ENCODE results near the gene BICDL1. TPM values are rescaled to one million over a fixed set of nuclear protein-coding genes. Genes with fewer than 3 reads are reported as not detected.

The BICDL1 gene
- total RNA-seq, 1 experiment from 2014 or later, result 20.7 TPM

- no peaks in the 10 kb centered on the region for H3K36me3 Mint-ChIP-seq (ENCODE audit: insufficient read depth, unreplicated experiment)
- no TSS peak for BruUV-seq (replicated peaks)
- no peak overlapping the region for H3K27ac Mint-ChIP-seq (ENCODE audit: low read depth, unreplicated experiment)
- DNase-seq (ENCODE audit: unreplicated experiment), result no peak
- H3K9me3 Mint-ChIP-seq (ENCODE audit: unreplicated experiment), result no peaks in the 10 kb centered on the region
- CTCF ChIA-PET, result interaction anchor here (1.0 to 1.1 kb wide), 2 partner anchors 18 to 29 kb away, joined by 3 read pairs; no protein-coding TSS in a partner anchor
- TF ChIP-seq CTCF (IDR thresholded peaks at IDR 0.05; ENCODE audit: unreplicated experiment), result no peak
- intact Hi-C loops (cut with micrococcal nuclease), result no loop called here
- H3K27me3 Mint-ChIP-seq (ENCODE audit: insufficient read depth, unreplicated experiment), result no peaks in the 10 kb centered on the region
- POLR2A ChIA-PET, result no interaction called here
- no peaks in the 10 kb centered on the region for H3K4me1 Mint-ChIP-seq (ENCODE audit: insufficient read depth, unreplicated experiment)
- no peak overlapping the region for H3K4me3 Mint-ChIP-seq (ENCODE audit: unreplicated experiment)
Measured at GRCh38 chr12:119957135-119957534, 31.9 kb upstream of the BICDL1 start.

GRCh38 chr12:119959435-119959834, 29.6 kb upstream of the BICDL1 start:
- CTCF ChIA-PET, result no interaction called here
- no peaks in the 10 kb centered on the region for H3K9me3 Mint-ChIP-seq (ENCODE audit: unreplicated experiment)
- DNase-seq (ENCODE audit: unreplicated experiment), result no peak
- no peaks in the 10 kb centered on the region for H3K36me3 Mint-ChIP-seq (ENCODE audit: insufficient read depth, unreplicated experiment)
- no peaks in the 10 kb centered on the region for H3K4me1 Mint-ChIP-seq (ENCODE audit: insufficient read depth, unreplicated experiment)
- TF ChIP-seq CTCF (IDR thresholded peaks at IDR 0.05; ENCODE audit: unreplicated experiment), result no peak
- intact Hi-C loops (cut with micrococcal nuclease), result no loop called here
- no TSS peak for BruUV-seq (replicated peaks)
- POLR2A ChIA-PET, result no interaction called here
- H3K27me3 Mint-ChIP-seq (ENCODE audit: insufficient read depth, unreplicated experiment), result peaks cover 11% of the 10 kb centered on the region
- H3K27ac Mint-ChIP-seq (ENCODE audit: low read depth, unreplicated experiment), result no peak overlapping the region
- H3K4me3 Mint-ChIP-seq (ENCODE audit: unreplicated experiment), result no peak overlapping the region

GRCh38 chr12:119964123-119964522, 24.9 kb upstream of the BICDL1 start:
- intact Hi-C loops (cut with micrococcal nuclease), result no loop called here
- TF ChIP-seq CTCF (IDR thresholded peaks at IDR 0.05; ENCODE audit: unreplicated experiment), result no peak
- Mint-ChIP-seq H3K36me3 (ENCODE audit: insufficient read depth, unreplicated experiment) (no peaks in the 10 kb centered on the region), H3K4me3 (ENCODE audit: unreplicated experiment) (no peak overlapping the region), H3K9me3 (ENCODE audit: unreplicated experiment) (no peaks in the 10 kb centered on the region), H3K27ac (ENCODE audit: low read depth, unreplicated experiment) (no peak overlapping the region), H3K4me1 (ENCODE audit: insufficient read depth, unreplicated experiment) (no peaks in the 10 kb centered on the region), H3K27me3 (ENCODE audit: insufficient read depth, unreplicated experiment) (peaks cover 11% of the 10 kb centered on the region)
- CTCF ChIA-PET, result no interaction called here
- BruUV-seq (replicated peaks), result no TSS peak
- DNase-seq (ENCODE audit: unreplicated experiment), result no peak
- POLR2A ChIA-PET, result no interaction called here

GRCh38 chr12:119964929-119965328, 24.1 kb upstream of the BICDL1 start:
- Mint-ChIP-seq H3K4me3 (ENCODE audit: unreplicated experiment) (no peak overlapping the region), H3K27me3 (ENCODE audit: insufficient read depth, unreplicated experiment) (peaks cover 11% of the 10 kb centered on the region), H3K27ac (ENCODE audit: low read depth, unreplicated experiment) (no peak overlapping the region), H3K36me3 (ENCODE audit: insufficient read depth, unreplicated experiment) (no peaks in the 10 kb centered on the region), H3K4me1 (ENCODE audit: insufficient read depth, unreplicated experiment) (no peaks in the 10 kb centered on the region), H3K9me3 (ENCODE audit: unreplicated experiment) (no peaks in the 10 kb centered on the region)
- intact Hi-C loops (cut with micrococcal nuclease), result no loop called here
- TF ChIP-seq CTCF (IDR thresholded peaks at IDR 0.05; ENCODE audit: unreplicated experiment), result no peak
- DNase-seq (ENCODE audit: unreplicated experiment), result no peak
- ChIA-PET CTCF (interaction anchor here (0.7 kb wide), 1 partner anchor 9 kb away, joined by 4 read pairs; no protein-coding TSS in a partner anchor), POLR2A (no interaction called here)
- no TSS peak for BruUV-seq (replicated peaks)

All from MCF 10A (cell line).